ENCODE data around the gene RAC3. TPM values are rescaled to one million over a fixed set of nuclear protein-coding genes. Genes with fewer than 3 reads are reported as not detected.

Gene RAC3
- total RNA-seq, 2 donors from 2014 or later = 41.8 to 93.9 TPM

DNA sequence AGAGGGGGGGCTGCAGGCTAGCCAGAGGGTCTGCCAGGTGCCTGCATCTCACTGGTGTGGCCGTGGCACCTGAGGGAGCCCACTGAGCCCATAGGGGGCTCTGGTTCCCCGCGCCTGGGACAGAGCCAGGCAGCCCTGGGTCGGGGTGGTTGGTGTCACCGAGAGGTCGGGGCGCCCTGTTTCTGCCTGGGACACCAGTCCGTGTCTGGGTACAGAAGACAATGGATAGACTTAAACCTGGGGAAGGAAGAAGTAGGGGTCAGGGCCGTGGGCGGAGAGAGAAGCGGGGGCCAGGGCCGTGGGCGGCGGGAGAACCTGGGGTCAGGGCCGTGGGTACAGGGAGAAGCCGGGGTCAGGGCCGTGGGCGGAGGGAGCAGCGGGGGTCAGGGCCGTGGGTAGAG, 17.1 kb downstream of the RAC3 start:
- 91% methylated on average over 20 of the region's 20 CpGs for WGBS
- H3K27ac ChIP-seq = no peak overlapping the region
- intact Hi-C loops (cut with DNase I) = no loop called here
- peaks cover 19% of the 10 kb centered on the region for H3K4me1 ChIP-seq (replicated peaks)
- peaks cover 6 to 10% of the 10 kb centered on the region in 2 donors for H3K36me3 ChIP-seq
- no peaks in the 10 kb centered on the region for H3K9me3 ChIP-seq
- H3K4me3 ChIP-seq = no peak overlapping the region
- H3K27me3 ChIP-seq (replicated peaks; ENCODE audit: insufficient read depth) = no peaks in the 10 kb centered on the region
- no peak for DNase-seq (ENCODE audit: low spot score)
- TF ChIP-seq POLR2A (IDR thresholded peaks at IDR 0.05) = no peak
- no peak for TF ChIP-seq POLR2AphosphoS5 (IDR thresholded peaks at IDR 0.05)
- TF ChIP-seq, protein P1, sequence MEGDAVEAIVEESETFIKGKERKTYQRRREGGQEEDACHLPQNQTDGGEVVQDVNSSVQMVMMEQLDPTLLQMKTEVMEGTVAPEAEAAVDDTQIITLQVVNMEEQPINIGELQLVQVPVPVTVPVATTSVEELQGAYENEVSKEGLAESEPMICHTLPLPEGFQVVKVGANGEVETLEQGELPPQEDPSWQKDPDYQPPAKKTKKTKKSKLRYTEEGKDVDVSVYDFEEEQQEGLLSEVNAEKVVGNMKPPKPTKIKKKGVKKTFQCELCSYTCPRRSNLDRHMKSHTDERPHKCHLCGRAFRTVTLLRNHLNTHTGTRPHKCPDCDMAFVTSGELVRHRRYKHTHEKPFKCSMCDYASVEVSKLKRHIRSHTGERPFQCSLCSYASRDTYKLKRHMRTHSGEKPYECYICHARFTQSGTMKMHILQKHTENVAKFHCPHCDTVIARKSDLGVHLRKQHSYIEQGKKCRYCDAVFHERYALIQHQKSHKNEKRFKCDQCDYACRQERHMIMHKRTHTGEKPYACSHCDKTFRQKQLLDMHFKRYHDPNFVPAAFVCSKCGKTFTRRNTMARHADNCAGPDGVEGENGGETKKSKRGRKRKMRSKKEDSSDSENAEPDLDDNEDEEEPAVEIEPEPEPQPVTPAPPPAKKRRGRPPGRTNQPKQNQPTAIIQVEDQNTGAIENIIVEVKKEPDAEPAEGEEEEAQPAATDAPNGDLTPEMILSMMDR (IDR thresholded peaks at IDR 0.05) = no peak

DNA sequence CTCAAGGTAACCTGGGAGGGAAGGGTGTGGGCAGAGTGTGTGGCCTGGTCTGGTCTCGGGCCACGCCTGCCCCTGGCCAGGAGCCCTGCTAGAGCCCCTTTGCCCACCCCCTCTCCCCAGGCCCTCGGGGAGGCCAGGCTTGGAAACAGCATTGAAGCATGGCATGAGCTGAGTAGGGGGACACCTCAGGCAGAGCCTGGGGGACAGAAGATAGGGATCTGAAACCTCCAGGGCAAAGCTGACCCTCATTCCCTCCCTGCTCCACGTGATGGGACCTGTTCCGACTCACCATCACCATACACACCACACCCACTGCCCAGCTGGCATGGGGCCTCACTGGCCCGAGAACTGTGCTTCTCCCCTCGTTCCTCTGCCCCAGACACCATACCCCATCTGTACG, 17.6 kb downstream of the RAC3 start:
- DNase-seq (ENCODE audit: low spot score) = no peak
- Histone ChIP-seq H3K4me1 (replicated peaks) (peaks cover 19% of the 10 kb centered on the region), H3K27ac (no peak overlapping the region), H3K9me3 (no peaks in the 10 kb centered on the region), H3K27me3 (replicated peaks; ENCODE audit: insufficient read depth) (no peaks in the 10 kb centered on the region), H3K4me3 (no peak overlapping the region), H3K36me3 (peaks cover 6 to 12% of the 10 kb centered on the region in 2 donors)
- TF ChIP-seq, protein P1 (IDR thresholded peaks at IDR 0.05) = no peak
- no peak for TF ChIP-seq POLR2A (IDR thresholded peaks at IDR 0.05)
- TF ChIP-seq POLR2AphosphoS5 (IDR thresholded peaks at IDR 0.05) = no peak
- intact Hi-C loops (cut with DNase I) = no loop called here
- WGBS = 77% methylated on average over 6 of the region's 8 CpGs

DNA sequence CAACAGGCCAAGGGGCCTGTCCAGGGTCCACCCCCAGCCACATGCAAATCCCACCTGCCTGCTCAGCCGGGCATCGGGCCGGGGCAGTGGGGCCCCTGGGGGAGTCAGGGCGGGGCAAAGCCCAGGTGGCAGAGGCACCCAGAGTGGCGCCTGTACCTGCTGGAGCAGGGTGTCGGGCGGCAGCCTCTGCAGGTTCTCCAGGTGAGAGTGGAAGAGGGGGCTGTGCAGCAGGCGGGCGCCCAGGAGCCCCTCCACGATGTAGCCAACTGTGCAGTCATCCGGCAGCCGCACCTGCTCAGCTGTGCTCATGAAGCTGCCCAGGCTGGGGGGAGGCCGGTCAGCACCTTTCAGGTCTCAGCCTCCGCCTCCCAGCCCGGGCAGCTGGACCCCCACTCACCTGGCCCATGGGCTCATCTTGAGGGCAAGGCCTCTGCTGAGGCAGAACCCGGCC, 18.1 kb downstream of the RAC3 start:
- intact Hi-C loops (cut with DNase I) = no loop called here
- Histone ChIP-seq H3K9me3 (no peaks in the 10 kb centered on the region), H3K27ac (no peak overlapping the region)

DNA sequence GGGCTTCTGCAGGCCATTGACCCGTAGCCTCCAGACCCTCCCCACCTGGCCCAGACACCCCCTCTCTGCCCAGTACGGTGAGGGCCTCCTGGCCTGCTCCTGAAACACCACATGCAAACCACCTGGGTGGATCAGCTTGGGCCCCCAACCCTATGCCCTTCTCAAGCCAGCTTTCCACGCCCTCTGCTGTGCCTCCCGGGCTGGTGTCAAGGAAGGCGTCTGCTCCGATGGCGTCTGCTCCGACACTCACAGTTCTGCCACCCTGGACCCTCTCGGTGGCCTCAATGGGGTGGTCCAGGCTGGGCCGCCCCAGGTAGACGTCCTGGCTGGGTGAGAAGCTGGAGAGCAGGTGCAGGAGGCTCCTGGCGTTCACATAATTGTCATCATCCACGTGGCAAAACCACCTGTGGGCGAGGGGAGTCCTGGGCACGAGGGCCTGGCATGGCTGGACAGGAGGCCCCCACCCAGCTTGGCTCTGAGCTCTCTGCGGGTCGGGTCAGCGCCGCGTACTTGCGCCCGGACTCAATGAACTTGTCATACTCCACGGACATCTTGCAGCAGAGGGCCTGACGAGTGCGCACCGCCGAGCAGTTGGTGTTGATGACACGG, 18.8 kb downstream of the RAC3 start:
- 85% methylated on average over 28 of the region's 28 CpGs for WGBS
- Histone ChIP-seq H3K9me3 (no peaks in the 10 kb centered on the region), H3K4me3 (peak overlapping the region; percentile 71 to 75), H3K27me3 (replicated peaks; ENCODE audit: insufficient read depth) (no peaks in the 10 kb centered on the region), H3K36me3 (peaks cover 13 to 22% of the 10 kb centered on the region in 2 donors), H3K4me1 (replicated peaks) (peaks cover 19% of the 10 kb centered on the region), H3K27ac (peak overlapping the region in 1 of 2 donors; percentile 45)
- TF ChIP-seq POLR2AphosphoS5 (IDR thresholded peaks at IDR 0.05) (no peak), POLR2A (IDR thresholded peaks at IDR 0.05) (no peak)
- TF ChIP-seq, protein P1 (IDR thresholded peaks at IDR 0.05) = no peak
- DNase-seq (ENCODE audit: low spot score) = no peak
- intact Hi-C loops (cut with DNase I) = no loop called here

More for the DNA sequence above, 18.1 kb downstream of the RAC3 start:
- 85% methylated on average over 15 of the region's 16 CpGs for WGBS
- Histone ChIP-seq H3K27me3 (replicated peaks; ENCODE audit: insufficient read depth) (no peaks in the 10 kb centered on the region), H3K36me3 (peaks cover 10 to 16% of the 10 kb centered on the region in 2 donors), H3K4me3 (no peak overlapping the region), H3K4me1 (replicated peaks) (peaks cover 19% of the 10 kb centered on the region)
- no peak for DNase-seq (ENCODE audit: low spot score)
- TF ChIP-seq POLR2A (IDR thresholded peaks at IDR 0.05) = no peak
- TF ChIP-seq, protein P1 (IDR thresholded peaks at IDR 0.05) = no peak
- no peak for TF ChIP-seq POLR2AphosphoS5 (IDR thresholded peaks at IDR 0.05)
